ENCODE data around the gene SYNPR.
"Not testable (repeated sequence)": the region's sequence is repeated elsewhere in the genome, so short reads cannot be mapped to it uniquely, and the experiment has no call there.

Gene SYNPR

DNA sequence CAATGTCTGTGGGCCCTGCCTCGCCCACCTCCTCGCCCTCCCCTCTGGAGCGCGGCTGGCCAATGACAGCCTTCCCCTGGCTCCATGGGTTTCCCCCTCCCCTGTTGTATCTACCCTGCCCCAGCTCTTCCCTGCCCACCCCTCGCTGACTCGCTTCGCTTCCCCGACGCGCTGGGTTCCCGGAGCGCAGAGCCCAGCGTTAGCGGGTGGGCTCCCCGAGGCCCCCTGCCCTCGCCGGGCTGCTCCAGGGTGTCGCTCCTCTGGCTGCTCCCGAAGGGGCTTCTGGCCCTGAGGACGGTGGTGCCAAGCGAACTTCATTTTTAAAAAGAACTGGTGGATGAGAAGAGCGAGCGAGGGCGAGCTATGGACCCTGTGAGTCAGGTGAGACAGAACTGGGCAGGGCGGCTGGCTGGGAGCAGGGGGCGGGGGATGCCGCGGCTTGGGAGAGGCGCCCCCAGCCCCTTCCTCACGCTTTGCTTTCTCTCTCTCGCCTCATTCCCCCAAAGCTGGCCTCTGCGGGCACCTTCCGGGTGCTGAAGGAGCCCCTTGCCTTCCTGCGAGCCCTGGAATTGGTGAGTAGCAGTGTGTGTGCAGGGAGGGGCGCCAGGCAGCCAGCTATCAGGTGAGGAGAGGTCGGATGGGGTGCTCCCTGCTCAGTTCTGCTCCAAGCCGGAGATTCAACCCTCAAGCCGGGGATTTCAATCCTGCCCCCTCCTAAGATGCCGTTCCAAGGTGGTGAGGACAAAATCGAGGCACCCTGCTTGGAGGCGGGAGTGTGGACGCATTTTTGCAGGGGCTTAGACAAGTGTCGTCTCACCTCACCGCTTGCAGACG lies at the start of gene SYNPR:
Gene SYNPR (plus strand): TSS at position 138 of the 834 bp plus-strand sequence.
- DNase-seq (ENCODE audit: low read depth, low spot score) = no peak

DNA sequence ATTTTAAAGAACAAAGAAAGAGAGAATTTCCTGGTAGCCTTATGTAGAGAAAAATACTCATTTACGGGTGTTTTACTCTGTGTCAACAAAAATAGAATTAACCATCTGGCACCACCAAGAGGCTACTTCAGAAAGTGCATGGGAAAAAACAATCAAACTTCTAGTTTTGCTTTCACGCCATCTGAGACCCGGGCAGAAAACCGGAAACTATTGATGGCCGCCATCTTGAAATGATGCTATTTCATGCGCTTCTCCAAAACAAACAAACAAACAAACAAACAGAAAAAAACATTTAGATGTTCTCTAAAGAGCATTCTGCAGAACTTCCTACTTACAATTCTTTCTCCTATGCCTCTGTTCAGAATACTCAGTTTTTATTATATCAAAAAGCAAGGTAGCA lies 49.4 kb upstream of the SYNPR start:
- no peak for DNase-seq (ENCODE audit: low read depth, low spot score)

DNA sequence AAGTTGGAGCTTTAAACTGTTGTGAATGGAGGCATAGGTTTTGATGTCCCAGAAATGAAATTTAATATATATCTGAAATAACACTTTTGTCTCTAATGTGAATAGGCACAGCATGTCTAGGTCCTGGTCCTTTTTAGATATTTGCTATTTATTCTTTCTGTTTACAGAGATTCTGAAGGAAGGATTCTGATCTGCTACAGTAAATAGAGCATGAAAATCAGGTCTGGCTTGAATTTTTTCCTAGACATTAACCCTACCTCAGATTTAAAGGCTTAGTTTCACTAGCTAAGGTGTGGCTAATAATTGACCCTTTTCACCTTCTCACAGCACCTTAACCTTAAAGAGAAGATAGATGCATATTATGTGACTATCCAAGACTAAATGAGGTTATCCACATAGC lies 48.0 kb upstream of the SYNPR start:
- DNase-seq (ENCODE audit: low read depth, low spot score) = no peak

DNA sequence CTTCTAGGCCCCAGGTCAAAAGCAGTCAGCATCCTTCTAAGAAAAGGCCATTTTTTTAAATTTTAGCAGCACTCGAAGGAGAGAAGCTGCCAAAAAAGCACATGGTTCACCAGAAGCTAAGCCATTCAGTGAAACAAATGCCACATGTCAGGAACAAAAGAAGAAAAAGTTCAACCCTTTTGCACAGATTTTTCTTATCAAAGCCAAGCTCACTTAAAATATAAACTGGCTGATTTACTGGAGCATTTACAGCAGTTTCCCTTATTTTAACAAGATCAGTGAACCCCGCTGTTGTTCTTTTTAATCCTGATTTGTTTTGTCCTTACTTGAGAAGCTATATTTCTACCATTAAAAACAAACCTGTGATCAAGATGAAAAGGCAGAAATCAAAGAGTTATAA lies 46.5 kb upstream of the SYNPR start:
- DNase-seq (ENCODE audit: low read depth, low spot score) = no peak

DNA sequence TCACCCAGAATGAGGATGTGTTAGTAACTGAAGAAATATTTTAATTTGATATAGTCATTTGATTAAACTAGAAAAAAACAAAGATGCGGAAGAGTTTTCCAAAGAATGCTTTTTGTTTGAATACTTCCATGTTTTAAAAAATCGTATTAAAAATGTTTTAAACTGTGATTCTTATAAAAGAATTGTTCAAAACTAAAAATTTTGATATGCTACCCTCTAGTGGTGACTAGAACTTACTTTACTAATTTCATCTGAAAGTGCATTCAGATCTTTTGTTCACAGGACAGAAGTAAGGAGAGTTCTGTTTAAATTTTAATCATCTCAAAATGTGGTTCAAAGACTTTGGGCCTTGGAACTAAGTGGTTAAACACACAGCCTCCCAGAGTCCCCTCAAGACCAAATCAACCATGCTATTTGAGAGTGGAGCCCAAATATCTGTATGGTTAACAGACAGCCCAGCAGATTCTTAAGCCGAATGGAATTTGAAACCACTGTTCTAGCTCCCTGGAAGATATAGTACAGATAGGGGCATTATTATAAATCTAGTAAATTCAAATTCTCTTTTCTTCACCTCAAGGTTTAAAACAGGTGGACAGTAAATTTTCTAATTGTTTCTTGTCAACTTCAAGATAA lies 45.2 kb upstream of the SYNPR start:
- DNase-seq (ENCODE audit: low read depth, low spot score) = no peak

DNA sequence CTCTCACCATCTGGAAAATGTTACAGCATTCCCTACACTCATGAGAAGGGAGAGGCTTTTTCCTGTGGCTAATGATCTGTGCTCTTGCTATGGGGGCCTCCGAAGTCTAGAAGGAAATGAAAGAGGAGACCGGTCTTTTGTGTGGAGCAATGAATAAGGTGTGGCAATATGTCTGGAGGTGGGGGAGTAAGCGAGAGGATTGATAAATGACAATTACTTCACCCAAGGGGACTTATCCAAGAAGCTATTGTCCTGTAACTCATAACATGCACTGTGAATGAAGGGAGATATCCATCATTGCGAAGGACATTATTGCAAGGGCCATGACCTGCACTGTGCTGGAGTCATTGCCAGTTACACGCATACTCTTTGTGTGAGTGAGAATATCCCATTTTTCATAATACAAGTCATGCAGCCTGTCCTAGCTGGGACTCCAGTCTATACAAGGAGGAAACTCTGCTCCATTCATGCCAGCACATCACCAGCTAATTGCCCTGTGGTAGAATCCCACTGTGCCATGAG lies 37.7 kb upstream of the SYNPR start:
- no peak for DNase-seq (ENCODE audit: low read depth, low spot score)

DNA sequence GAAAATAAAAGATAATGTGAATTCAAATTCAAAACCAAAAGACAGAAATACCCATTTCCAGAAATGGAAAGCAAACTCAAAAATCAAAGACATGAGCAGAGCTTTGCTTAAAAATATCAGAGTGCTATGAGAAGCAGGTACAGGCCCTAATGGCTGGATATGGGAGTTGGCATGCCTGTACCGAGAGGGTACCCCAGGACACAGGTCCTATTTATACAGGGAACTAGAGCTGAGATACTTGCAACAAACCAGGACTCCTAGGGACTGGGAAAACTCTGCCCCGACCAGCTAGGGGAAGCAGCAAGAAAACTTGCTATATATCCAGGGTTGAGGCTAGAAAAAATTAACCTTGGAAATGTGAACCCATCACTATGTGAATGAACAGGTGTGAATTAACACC lies 36.0 kb upstream of the SYNPR start:
- DNase-seq (ENCODE audit: low read depth, low spot score) = no peak

DNA sequence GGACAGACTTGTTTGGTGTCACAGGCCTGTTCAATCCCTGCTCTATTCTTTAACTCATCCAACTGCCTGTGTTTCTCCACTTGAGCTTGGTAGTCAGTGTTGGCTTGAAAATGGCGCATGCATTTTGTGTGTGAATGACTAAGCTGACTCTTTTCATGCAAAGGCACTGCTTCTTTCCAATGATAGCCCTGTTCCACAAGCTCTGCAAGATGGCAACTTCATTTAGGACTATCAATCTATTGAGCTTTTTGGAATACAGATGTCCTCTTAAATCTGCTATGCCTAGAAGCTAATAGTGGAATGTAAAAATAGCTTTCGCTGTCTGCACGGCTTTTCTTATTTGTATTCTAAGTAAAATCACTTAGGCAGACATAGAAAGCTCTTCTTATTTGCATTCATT lies 33.6 kb upstream of the SYNPR start:
- no peak for DNase-seq (ENCODE audit: low read depth, low spot score)

DNA sequence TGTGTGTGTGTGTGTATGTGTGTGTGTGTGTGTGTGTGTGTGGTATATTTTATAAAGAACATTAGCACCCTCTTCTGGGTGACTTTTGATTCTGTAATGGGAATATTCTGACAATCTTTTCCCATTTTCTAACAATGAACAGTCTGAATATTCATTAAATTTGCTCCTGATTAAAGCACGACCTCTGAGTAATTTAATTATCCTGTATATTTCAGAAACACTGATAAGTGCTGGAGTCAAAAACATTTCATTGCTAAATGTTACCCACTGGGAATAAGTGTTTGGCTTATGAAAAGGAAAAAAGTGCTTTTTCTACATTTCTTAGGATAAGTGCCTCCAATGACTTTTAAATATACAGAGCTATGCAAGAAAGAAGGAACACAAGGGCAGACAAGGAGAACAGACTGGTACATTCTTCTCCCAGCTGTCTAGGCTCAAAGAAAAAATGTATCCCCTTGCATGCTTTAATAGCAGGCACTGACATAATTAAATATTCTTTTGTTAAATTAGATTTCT lies 32.3 kb upstream of the SYNPR start:
- no peak for DNase-seq (ENCODE audit: low read depth, low spot score)

DNA sequence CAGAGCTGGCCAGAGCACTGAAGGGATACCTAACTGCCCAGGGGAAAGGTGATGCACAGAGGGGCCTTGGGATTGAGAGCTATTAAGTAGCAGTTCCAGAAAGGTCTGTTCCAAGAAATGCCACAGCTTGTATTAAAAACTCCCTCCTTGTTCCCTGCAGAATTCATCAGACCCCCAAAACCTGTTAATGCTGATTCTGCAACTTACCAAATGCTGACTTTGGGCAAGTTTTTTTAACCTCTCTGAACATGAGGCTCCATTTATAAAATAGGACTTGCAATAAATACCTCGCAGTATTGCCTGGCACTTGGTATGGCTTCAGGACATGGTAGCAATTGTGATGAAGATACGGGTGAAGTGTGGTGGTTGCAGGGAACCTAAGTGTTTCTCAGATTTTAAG lies 30.1 kb upstream of the SYNPR start:
- DNase-seq (ENCODE audit: low read depth, low spot score) = no peak

DNA sequence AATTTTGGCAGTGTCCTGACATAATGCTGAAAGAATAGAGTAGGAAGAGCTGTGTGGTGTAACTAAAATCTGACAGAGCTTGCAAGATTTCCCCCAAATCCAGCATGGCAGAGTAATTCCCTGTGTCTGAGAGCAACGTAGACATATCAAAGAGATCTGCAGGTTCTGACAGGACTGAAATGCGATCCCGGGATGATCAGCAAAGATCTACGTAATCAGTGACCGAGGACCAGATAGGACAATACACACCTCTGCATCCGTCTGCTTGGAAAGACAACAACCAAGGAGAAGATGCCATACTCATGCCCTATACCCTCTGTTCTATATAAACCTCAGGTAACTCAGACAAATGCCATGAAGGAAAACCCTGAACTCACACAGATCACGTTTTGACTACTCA lies 26.6 kb upstream of the SYNPR start:
- DNase-seq (ENCODE audit: low read depth, low spot score) = no peak

DNA sequence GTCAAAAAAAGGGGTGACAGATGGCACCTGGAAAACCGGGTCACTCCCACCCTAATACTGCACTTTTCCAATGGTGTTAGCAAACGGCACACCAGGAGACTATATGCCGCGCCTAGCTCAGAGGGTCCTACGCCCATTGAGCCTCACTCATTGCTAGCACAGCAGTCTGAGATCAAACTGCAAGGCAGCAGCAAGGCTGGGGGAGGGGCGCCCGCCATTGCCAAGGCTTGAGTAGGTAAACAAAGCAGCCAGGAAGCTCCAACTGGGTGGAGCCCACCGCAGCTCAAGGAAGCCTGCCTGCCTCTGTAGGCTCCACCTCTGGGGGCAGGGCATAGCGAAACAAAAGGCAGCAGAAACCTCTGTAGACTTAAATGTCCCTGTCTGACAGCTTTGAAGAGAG lies 22.3 kb upstream of the SYNPR start:
- DNase-seq (ENCODE audit: low read depth, low spot score) = not testable (repeated sequence)

DNA sequence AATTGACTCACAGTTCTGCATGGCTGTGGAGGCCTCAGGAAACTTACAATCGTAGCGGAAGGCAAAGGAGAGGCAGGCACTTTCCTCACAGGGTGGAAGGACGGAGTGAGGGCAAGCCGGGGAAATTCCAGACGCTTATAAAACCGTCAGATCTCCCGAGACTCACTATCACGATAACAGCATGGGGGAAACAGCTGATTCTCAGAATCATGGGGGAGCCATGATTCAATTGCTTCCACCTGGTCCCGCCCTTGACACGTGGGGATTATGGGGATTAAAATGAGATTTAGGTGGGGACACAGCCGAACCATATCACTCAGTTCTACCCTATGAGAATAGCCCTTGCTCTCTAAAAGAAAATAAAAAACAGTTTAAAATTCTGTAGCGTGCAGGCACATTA lies 13.4 kb upstream of the SYNPR start:
- no peak for DNase-seq (ENCODE audit: low read depth, low spot score)

DNA sequence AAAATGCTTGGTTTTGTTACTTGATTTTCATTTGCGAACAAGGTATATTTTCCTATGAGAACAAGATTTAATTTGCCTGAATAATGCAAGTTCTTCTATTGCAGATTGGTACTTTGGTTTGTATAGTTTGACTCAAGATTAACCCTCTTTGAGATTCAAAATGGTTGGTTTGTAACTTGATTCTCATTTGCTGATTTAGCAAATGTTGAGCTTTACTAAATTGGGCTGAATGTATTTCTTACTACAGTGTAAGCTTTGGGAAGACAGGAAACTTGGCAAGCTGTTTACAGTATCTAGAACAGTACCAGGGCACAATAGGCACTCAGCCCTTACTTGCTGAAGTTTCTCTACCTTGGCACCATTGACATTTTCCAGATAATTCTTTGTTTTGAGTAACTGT lies 3.7 kb upstream of the SYNPR start:
- no peak for DNase-seq (ENCODE audit: low read depth, low spot score)

DNA sequence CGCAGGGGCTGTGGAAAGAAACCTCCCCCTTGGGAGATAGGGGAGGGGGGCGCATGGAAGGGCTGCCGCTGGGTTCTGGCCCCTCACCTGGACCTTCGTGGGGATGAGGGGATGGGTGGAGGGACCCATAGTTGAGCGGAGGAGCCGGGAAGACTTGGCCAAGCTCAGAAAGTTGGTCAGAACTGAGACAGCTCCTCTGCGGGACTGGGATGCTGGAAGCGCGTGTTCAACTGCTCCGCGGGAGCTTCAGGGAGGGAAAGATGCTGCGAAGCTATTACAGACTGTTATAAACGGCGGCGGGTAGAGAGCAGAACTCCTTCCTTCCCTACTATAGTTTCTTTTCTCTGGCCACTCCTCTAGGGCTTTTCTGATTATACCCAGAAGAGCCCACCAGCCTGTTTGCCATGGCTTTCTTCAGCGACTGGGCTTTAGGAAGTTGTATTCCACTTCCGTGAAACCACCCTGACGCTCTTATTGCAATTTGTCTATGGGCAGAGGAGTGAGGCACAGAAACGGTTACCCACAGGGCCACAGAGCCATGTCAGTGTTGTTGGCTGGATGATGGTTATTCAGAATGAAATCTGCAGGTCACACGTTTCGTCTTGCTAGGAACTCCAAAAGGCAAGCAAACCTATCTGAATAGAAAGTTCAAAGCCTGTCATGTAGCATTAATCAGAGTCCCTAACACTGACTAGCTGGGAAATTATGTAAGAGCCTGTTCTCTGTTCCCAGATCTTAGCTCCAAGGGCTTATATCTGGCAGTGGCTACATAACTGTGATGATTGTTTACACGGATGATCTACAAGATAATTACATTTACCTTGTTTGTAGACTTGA lies 1.1 kb downstream of the SYNPR start:
- DNase-seq (ENCODE audit: low read depth, low spot score) = no peak

DNA sequence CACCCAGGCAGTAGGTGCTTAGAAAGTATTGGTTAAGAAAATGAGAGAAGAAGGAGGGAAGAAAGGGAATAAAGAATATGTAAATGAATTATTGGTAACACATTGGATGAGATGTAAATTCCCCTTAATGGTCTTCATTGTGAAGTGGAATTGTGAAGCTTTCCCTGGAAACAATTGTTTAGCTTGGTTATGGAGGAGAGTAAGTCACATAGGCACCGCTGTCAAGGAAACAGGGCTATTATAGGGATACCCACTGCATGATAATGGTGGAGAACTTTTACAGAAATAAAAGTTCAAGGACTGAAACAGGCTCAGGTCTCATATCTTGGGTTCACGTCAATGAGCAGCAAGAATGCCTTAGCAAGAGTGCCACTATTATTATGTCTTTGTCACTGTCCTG lies 9.5 kb downstream of the SYNPR start:
- DNase-seq (ENCODE audit: low read depth, low spot score) = no peak

DNA sequence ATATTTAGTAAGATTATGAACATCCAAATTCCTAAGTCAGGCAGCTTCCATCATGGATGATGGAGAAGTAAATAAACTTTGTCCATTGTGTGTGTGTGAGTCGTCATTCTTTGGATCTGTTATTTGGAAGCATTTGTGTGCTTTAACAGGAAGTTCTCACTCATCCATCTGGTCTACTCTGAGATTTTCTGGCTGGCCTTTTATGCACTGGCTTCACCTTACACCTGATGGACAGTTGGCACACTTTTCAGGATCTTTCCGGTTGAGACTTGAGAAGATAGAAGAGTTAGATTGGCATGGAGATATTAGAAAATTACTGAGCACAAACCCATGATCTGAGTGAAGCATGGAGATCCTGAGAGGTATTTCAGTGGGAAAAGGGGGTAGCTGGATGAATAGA lies 12.6 kb downstream of the SYNPR start:
- no peak for DNase-seq (ENCODE audit: low read depth, low spot score)

DNA sequence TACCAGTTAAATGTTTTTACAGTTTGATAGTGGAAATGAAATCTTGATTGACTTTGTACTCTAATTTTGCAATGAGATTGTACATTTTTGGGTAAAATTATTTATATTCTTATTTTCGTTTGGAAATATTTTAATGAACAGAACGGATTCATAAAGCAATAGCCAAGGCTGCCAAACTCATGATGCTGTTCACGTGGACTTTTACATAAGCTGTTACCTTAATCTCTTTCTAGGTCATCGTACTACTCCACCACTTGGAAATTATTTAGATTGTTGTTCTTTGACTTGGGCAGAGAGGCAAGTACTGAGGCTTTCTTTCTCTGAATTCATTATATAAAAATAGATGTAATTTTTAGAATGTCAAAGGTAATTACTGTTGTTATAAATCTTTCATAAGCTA lies 16.2 kb downstream of the SYNPR start:
- no peak for DNase-seq (ENCODE audit: low read depth, low spot score)

DNA sequence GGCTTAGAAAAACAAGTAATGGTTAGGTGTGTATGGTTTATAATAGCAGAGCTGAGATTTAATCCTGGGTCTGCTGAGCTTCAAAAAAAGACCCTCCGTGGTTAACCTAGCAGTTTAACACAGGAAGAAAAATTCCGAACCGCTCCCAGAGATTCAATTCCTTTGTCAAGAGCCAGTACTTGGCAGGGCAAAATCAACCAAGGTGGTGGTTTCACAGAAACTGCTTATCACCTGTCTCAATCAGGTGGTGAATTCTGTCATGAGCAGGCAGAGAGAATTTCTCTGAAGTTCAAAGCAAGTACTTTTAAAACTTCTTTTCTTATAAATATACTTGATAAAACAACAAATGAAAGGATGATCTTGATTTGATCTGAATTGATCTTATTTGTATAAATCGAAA lies 17.2 kb downstream of the SYNPR start:
- DNase-seq (ENCODE audit: low read depth, low spot score) = no peak

DNA sequence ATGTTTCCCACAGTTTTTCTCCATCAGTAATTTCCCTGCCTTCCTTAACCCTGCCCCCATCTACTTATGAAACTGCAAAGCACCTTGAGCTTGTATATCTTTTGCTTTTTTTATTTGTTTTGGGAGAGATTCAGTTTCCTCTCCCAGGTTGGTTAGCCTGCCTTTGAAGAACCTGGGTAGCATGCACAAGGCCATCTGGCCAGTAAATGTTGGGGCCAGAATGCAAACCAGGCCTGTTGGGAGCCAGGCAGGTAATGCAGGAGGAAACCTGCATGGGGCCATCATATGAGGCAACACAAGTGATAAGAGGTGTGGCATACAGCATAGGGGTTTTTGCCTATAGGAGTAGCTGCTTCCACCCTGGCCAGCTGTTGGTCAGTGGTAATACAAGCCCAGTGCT lies 17.7 kb downstream of the SYNPR start:
- DNase-seq (ENCODE audit: low read depth, low spot score) = no peak

DNA sequence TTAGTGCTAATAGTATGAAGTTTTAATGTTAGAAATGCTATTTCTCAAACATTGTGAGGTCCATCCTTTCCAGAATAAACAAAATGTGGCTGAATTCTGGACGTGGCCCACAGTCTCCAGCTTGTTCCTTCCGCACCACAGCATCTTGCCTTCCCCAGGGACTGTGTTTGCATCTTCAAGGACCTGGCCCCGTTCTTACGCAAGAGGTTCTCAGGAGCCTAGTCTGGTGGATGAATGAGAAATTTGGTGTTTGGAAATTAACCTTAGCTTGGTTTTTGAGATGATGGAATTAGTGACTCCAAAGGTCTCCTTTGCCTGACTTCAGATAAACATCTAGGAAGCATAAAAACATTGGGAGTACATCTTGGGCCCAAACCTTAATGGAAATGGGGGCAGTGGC lies 18.1 kb downstream of the SYNPR start:
- DNase-seq (ENCODE audit: low read depth, low spot score) = no peak

DNA sequence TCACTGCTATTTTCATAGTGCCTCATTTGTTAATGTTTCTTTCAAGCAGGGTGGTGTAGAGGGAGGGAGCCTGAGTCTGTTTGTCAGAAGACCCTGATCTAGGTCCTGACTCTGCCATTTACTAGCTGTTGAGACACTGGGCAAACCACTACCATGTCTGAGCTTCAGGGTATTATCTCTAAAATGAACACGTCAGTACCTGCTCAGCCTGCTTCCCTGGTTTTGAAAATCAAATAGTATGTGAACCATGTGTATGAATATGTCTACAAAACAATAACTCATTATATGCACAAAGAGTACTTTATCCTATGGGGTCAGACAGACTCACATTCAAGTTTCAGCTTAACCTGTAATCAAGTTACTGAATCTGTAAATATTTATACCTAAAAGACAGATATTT lies 25.1 kb downstream of the SYNPR start:
- no peak for DNase-seq (ENCODE audit: low read depth, low spot score)

Data from smooth muscle cell of the brain vasculature (primary cell).